Hematopoietic multipotent progenitor cell treated with erythropoietin and hydrocortisone succinate and interleukin-3 and kit ligand, for 17 days (in vitro differentiated cells): ENCODE measurements around the gene HCRTR1.
A peak's percentile ranks its signal among the peaks of the same experiment; 100 is the strongest.

Experiments
- DNase-seq: peaks from one replicate; pipeline ENCODE4 v3.0.0-alpha.2; 2015; ENCODE audit warnings: low spot score

Gene HCRTR1

DNA sequence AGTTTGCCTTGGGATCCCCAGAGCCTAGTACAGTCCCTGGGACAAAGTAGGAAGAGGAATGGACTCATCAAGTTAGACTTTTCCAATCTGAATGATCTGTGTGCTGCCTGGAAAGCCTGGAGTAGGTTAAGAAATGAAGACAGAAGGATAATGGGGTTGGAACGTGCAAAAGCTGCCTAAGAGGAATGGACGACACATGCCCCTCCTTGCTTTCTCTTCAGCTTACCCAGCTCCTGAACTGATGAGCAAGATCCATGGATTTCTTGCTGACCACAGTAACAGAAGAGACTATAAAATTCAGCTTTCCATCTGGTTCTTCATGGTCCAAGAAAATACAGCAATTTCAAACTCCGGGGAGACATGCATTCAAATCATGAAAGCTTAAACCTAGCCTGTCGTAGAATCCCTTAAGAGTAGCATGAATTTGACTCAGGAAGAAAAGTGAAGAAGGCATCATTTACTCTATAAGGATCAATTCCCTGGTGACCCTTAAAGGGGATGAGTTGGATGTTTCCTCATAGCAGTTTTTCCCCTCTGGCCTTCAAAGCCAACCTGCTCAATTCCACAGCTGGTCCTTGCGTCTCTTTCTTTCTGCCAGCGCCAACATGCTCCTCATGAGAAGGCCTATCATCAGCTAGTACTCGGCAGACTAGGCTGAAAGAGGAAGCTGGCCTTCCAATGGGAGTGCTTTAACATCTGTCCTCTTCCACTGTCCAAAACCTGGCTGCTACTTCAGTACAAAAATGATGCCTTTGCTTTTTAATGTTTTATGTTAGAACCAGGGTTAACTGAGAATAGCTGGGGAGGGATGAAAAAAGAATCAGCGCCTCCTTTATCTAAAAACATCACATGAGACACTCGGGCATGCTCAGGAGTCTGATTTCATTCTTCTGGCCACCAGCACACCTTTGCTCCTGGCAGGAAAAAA, 32.9 kb downstream of the HCRTR1 start:
- no peak for DNase-seq

GRCh38 chr1:31651089-31651420, 33.6 kb downstream of the HCRTR1 start:
- no peak for DNase-seq

GRCh38 chr1:31651766-31652165, 34.3 kb downstream of the HCRTR1 start:
- no peak for DNase-seq

DNA sequence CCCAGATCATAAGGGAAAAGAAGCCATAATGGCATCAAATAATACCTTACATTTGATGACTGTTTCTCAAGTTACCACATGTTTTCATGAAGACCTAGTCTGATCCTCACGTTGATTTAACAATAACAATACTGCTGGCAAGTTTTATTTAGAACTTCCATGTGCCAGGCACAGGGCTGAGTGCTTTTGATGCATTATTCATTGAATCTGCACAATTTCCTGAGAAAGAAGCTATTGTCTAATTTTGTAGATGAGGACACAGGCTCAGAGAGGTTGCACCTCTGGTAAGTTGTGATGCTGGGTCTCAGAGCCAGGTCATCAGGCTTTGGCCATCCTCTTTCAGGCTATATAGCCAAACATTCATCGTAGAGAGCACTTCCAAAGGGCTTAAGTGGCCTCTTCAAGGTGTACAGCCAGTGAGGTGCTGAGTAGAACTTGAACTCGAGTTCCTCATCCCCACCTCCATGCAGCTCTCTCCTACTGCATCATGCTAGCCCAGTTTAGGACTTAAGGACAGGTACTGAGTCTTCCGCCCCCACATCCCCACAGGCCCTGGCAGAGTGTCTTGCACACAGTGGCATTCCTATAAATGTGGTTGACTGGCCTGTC, 35.5 kb downstream of the HCRTR1 start:
- DNase-seq = no peak

GRCh38 chr1:31653717-31654473, 36.4 kb downstream of the HCRTR1 start:
- no peak for DNase-seq

DNA sequence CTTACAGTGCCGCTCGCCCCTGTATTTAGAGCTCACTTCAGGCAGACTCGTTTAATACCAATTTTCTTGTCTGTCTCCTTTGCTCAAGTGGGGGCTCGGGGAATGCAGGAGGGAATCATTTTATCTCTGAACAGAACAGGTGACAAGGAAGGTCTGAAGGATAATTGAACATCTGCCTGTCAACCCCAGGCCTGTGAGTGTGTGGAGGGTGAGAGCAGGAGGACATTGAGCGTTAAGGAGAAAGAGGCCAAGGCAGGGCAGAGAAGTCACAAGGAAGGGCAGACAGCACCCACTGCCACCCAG, 36.9 kb downstream of the HCRTR1 start:
- DNase-seq = no peak

GRCh38 chr1:31655104-31655503, 37.6 kb downstream of the HCRTR1 start:
- DNase-seq = no peak

- no peak for DNase-seq
Measured at GRCh38 chr1:31655756-31656155, 38.3 kb downstream of the HCRTR1 start.

GRCh38 chr1:31657020-31657804, 39.7 kb downstream of the HCRTR1 start:
- DNase-seq = no peak

DNA sequence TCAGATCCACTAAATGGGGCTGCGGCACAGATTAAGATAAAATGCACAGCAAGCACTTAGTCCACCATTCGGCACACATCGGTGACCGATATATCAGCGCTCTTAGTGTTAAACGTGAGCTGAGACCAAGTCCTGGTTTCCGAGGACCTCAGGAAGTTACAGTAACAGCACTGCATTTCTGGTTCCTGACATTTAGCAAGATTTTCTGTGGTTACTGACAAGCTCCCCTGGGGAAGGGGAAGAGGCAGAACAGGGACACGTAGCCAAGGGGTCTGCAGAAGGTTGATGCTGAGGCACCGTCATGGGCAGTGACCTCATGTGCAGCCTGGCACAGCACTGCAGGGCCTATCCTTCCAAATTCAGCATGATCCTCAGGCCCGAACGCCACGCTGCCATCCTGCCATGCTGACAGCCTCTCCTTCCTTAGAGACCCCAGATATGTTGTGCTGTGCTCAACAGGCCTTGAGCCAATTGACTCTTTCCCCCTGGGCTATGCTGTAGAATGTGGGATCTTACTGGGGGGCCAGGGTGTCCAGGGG, 40.6 kb downstream of the HCRTR1 start:
- DNase-seq = no peak

DNA sequence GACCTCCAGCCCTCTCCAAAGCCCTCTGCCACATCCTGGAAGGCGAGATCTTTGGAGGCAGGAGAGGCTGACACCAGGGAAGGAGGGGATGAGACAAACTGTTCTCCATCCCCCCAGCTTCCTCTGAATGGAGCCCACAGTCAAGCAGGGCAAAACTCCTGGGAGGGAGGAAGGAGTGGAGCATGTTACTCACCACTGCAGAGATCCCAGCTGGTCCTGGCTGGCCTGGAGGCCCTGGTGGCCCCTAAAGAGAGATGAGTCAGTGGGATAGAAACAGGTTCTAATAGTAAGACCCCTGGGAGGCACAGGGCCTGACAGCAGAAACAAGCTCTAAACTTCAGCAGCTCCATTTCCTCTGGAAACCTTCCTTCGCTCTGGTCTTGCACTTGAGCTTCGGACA, 41.2 kb downstream of the HCRTR1 start:
- no peak for DNase-seq

DNA sequence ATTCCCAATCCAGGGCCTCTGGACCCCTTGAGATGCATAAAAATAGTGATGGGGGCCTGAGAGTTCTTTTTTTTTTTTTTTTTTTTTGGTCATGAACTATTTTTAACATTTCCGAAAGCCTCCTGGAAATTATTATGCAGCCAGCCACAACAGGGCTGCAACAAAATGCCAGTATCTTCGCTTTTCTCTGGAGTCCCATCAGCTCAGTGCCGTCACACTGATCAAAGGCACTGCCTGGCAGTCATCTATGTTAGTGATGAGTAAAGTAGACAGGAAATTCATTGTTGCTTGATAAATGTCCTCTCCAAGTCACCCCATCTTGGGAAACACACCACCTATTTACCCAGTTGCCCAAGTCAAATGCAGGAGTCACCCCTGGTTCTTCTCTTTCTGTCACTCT, 42.4 kb downstream of the HCRTR1 start:
- DNase-seq = no peak

DNA sequence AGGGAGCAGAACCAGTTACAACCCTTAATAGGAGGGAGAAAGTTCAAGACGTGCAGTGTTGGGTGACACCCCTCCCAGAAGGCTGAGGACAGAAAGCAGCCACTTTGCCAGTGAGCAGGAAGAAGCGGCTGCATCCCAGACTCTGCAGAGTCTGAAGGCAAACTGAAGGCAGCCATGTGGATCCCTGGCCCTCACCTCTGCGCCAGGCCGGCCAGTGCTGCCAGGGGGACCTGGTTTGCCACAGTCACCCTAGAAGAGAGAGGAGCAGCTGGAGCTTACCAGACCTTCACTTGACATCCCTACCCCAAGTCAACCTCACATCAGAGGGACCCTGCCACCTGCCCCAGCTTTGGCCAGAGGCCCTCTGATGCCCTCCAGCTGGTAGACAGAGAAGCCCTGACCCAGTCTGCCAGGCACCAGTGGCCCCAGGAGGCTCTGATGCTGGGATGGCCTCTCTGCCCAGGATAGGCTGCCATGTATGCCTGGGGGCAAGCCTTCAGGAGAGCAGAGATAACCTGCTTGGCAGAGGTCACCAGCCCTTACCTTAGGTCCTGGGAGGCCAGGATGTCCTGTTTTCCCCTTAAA, 43.5 kb downstream of the HCRTR1 start:
- no peak for DNase-seq

DNA sequence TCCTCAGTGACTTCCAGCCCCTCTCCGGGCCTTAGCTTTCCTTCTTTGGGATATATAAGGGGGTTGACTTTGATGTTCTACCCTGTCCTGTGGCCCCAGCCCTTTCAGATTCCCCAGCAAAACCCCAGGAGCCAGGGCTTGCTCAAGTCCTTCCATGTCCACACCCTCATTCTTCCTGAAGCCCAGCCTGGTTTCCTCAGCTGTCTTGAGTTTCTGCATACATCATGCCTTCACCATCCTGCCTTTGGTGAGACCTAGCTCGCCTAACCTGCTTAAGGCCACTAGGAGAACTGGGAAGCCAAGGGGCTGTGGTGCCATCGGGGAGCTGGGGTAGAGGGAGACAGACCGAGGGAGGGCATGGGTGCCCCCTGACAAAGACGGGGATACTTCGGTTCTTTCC, 44.4 kb downstream of the HCRTR1 start:
- no peak for DNase-seq

DNA sequence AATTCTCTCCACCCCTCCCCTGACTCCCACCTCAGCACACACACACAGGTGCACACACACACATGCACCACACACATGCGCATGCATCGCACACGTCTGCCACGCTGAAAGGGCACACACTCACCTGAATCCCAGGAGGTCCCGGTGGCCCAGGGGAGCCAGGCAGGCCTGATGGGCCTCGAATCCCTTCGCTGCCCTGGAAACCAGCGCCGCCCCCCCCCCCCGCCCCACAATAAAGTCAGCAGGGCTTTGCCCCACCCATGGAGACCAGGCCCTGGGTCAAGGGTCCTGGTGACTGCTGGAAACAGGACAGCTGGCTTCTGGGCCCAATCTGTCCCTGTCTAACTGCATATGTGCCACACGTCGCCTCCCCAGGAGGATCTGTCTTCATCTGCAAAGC, 45.0 kb downstream of the HCRTR1 start:
- no peak for DNase-seq

DNA sequence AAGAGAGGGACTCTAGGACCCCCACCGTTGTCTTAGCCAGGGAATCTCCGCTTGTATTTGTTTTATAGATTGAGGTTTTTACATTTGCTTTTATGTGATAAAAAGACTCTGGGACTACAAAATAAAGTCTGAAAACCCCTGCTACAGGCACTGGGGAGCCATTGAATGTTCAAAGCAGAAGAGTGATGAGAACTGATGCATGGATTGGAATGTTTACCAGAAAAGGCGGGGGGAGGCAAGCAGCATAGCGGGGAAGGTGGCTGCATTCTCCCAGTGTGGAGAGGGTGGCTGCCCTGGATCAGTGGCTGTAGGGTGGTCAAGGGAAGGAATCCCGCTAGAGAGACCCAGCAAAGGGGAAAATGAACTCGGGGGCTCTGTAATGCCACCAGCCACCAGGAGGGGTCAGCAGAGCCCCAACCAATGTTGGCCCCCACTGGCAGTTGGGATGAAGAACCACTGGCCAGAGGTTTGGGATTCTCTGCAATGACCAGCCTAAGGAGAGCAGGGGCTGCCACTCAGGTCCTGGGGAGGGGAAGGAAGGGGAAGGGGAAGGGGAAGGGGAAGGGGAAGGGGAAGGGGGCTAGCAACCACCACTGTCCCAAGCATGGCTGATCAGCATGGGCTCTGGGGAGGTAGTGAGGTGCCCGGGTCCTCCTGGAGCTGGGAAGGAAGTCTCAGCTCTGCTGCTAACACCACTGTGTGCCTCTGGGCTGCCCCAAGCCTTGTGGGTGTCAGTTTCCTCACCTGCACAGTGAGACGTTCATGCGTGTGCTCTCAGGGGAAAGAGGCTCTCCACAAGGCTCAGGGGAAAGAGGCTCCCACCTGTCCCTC, 46.3 kb downstream of the HCRTR1 start:
- DNase-seq = peak; percentile 51

- no peak for DNase-seq
Measured at GRCh38 chr1:31664528-31664927, 47.0 kb downstream of the HCRTR1 start.

DNA sequence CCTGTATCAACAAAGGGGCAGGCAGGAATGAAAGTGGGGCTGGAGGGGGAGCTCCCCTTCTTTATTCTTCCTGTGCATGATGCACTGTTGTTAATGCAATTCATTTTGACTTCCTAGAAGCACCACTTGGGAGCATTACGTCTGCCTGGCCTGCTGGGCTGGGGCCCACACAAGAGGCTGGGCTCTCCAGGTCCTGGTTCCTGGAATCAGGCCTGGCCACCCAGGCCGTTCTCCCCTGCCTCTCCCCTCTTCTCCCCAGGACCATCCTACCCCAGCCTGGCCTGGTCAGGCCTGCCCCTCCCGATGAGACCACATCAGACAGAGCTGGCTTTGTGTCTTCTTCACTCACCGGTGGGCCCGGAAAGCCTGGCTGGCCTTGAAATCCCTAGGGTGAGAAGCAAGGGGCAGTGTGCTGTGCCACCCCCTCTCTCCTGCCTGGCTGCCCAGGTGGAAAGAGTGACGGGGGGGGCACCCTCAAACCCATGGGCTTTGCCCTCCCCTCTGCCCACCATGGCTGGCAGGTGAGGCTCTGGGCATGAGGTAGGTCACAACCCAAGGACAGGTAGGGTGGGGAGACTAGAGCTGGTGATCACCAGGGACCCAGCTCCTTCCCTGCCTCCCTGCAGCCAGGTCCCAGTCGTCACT, 47.9 kb downstream of the HCRTR1 start:
- DNase-seq = no peak

DNA sequence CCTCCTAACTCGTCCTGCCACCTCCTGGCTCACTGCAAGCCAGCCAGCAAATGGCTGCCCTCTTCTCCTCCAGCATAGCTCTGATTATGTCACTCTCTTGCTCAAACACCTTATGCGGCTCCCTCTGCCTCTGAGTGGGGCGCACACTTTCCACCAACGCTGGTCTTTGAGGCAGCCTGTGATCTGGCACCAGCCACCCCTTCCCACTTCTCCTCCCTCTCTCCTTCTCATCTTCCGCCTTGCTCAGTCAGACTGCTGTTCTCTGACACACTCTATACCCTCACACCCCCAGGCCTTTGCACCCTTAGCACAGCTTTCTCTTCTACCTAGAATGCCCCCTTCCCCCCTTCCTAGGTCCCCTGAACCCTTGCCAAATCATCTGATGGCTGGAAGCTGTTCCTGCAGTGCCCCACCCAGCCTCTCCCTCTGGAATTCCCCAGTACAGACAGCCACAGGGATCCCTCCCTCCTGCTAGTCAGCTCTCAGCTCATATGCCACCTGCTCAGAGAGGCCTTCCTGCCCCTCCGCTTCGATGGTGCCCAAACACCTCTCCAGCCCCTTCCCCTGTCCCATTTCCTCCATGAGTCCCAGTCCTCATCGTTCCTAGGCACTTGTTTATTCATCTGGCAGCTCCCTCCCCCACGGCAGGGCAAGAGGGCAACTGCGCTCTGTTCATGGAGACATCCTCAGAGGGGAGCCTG, 48.9 kb downstream of the HCRTR1 start:
- DNase-seq = no peak
